ENCODE results near the gene DDR2. TPM values are rescaled to one million over a fixed set of nuclear protein-coding genes. Genes with fewer than 3 reads are reported as not detected.

Gene DDR2
- polyA plus RNA-seq, 1 donor from 2014 or later = 0.69 TPM

GRCh38 chr1:162823771-162824525 is 191.7 kb downstream of the DDR2 start:
- no peak for TF ChIP-seq MXI1 (conservative IDR thresholded peaks at IDR 0.05; ENCODE audit: poor library complexity, severe bottlenecking)
- no peak for TF ChIP-seq POLR2AphosphoS5 (IDR thresholded peaks at IDR 0.05)
- TF ChIP-seq EP300 (conservative IDR thresholded peaks at IDR 0.05; ENCODE audit: poor library complexity, severe bottlenecking) = no peak
- no peak for TF ChIP-seq SMC3 (conservative IDR thresholded peaks at IDR 0.05; ENCODE audit: poor library complexity)
- no peak for TF ChIP-seq EZH2 (IDR thresholded peaks at IDR 0.05; ENCODE audit: borderline replicate concordance, insufficient read depth, low read length, poor library complexity, severe bottlenecking)
- TF ChIP-seq RAD21 (conservative IDR thresholded peaks at IDR 0.05) = no peak
- no peak for TF ChIP-seq REST (IDR thresholded peaks at IDR 0.05; ENCODE audit: borderline replicate concordance)
- TF ChIP-seq TAF1 (IDR thresholded peaks at IDR 0.05; ENCODE audit: low read depth) = no peak
- TF ChIP-seq CTCF (IDR thresholded peaks at IDR 0.05; ENCODE audit: poor library complexity, severe bottlenecking) = no peak
- Histone ChIP-seq H2AFZ (ENCODE audit: low read depth, low read length) (no peak overlapping the region), H4K20me1 (ENCODE audit: insufficient read depth) (no peaks in the 10 kb centered on the region), H3K27ac (ENCODE audit: low read length) (no peak overlapping the region), H3K9ac (ENCODE audit: low read length) (no peak overlapping the region), H3K36me3 (ENCODE audit: insufficient read depth, low read length) (no peaks in the 10 kb centered on the region), H3K27me3 (ENCODE audit: insufficient read depth, low read depth, low read length) (peaks cover 5% of the 10 kb centered on the region), H3K4me3 (ENCODE audit: low read length) (no peak overlapping the region), H3K4me2 (ENCODE audit: low read length) (no peak overlapping the region), H3K9me3 (ENCODE audit: low read length) (no peaks in the 10 kb centered on the region), H3K79me2 (replicated peaks; ENCODE audit: insufficient read depth, low read length) (no peaks in the 10 kb centered on the region), H3F3A (ENCODE audit: insufficient read depth, low read length, poor library complexity, severe bottlenecking) (no peaks in the 10 kb centered on the region), H3K9me2 (ENCODE audit: insufficient read depth, low read length) (no peaks in the 10 kb centered on the region)

GRCh38 chr1:162829268-162829667 is 197.0 kb downstream of the DDR2 start:
- H3K27ac ChIP-seq (ENCODE audit: low read length) = no peak overlapping the region
- H3K4me3 ChIP-seq (ENCODE audit: low read length) = no peak overlapping the region
- H2AFZ ChIP-seq (ENCODE audit: low read depth, low read length) = no peak overlapping the region
- no peaks in the 10 kb centered on the region for H3K9me3 ChIP-seq (ENCODE audit: low read length)
- no peaks in the 10 kb centered on the region for H3F3A ChIP-seq (ENCODE audit: insufficient read depth, low read length, poor library complexity, severe bottlenecking)
- H3K9me2 ChIP-seq (ENCODE audit: insufficient read depth, low read length) = no peaks in the 10 kb centered on the region
- H3K27me3 ChIP-seq (ENCODE audit: insufficient read depth, low read depth, low read length) = no peaks in the 10 kb centered on the region
- no peaks in the 10 kb centered on the region for H4K20me1 ChIP-seq (ENCODE audit: insufficient read depth)
- TF ChIP-seq REST (IDR thresholded peaks at IDR 0.05; ENCODE audit: borderline replicate concordance) (no peak), TAF1 (IDR thresholded peaks at IDR 0.05; ENCODE audit: low read depth) (no peak), EP300 (conservative IDR thresholded peaks at IDR 0.05; ENCODE audit: poor library complexity, severe bottlenecking) (no peak), MXI1 (conservative IDR thresholded peaks at IDR 0.05; ENCODE audit: poor library complexity, severe bottlenecking) (no peak), POLR2AphosphoS5 (IDR thresholded peaks at IDR 0.05) (no peak), SMC3 (conservative IDR thresholded peaks at IDR 0.05; ENCODE audit: poor library complexity) (no peak), RAD21 (conservative IDR thresholded peaks at IDR 0.05) (no peak), CTCF (IDR thresholded peaks at IDR 0.05; ENCODE audit: poor library complexity, severe bottlenecking) (no peak), EZH2 (IDR thresholded peaks at IDR 0.05; ENCODE audit: borderline replicate concordance, insufficient read depth, low read length, poor library complexity, severe bottlenecking) (no peak)
- no peaks in the 10 kb centered on the region for H3K79me2 ChIP-seq (replicated peaks; ENCODE audit: insufficient read depth, low read length)
- no peak overlapping the region for H3K9ac ChIP-seq (ENCODE audit: low read length)
- H3K4me2 ChIP-seq (ENCODE audit: low read length) = no peak overlapping the region
- no peaks in the 10 kb centered on the region for H3K36me3 ChIP-seq (ENCODE audit: insufficient read depth, low read length)
